Immature natural killer cell (primary cell): ENCODE measurements around the gene CALML6. TPM values are rescaled to one million over a fixed set of nuclear protein-coding genes. Genes with fewer than 3 reads are reported as not detected.
"Not testable (repeated sequence)": the region's sequence is repeated elsewhere in the genome, so short reads cannot be mapped to it uniquely, and the experiment has no call there.

Experiments
- DNase-seq, 3 donors: peaks; one replicate each; pipeline ENCODE4 v3.0.0; 2022; ENCODE audit warnings: mixed read lengths in 1 of 3
- H3K27ac Mint-ChIP-seq, 6 donors: one replicate each; pipeline ENCODE4 v1.8.0; 2020; ENCODE audit warnings: mixed read lengths in 6 of 6, mild to moderate bottlenecking in 5 of 6, inconsistent platforms in 4 of 6, moderate library complexity in 3 of 6
- H3K27me3 Mint-ChIP-seq, 3 donors: one replicate each; pipeline ENCODE4 v1.8.0; 2020 to 2021; ENCODE audit warnings: low read depth in 3 of 3, mild to moderate bottlenecking in 3 of 3, mixed read lengths in 3 of 3, moderate library complexity in 3 of 3, inconsistent platforms in 1 of 3
- H3K36me3 Mint-ChIP-seq, 3 donors: one replicate each; pipeline ENCODE4 v1.8.0; 2020; ENCODE audit warnings: mixed read lengths in 3 of 3, inconsistent platforms in 2 of 3, mild to moderate bottlenecking in 2 of 3
- H3K4me1 Mint-ChIP-seq, 2 donors: one replicate each; pipeline ENCODE4 v1.8.0; 2020; ENCODE audit warnings: inconsistent platforms in 2 of 2, mild to moderate bottlenecking in 2 of 2, mixed read lengths in 2 of 2, moderate library complexity in 1 of 2
- H3K4me3 Mint-ChIP-seq, 5 donors: one replicate each; pipeline ENCODE4 v1.8.0; 2020; ENCODE audit warnings: mild to moderate bottlenecking in 5 of 5, mixed read lengths in 5 of 5, inconsistent platforms in 3 of 5, moderate library complexity in 3 of 5
- H3K9me3 Mint-ChIP-seq, 6 donors: one replicate each; pipeline ENCODE4 v1.8.0; 2020; ENCODE audit warnings: mild to moderate bottlenecking in 6 of 6, mixed read lengths in 6 of 6, inconsistent platforms in 4 of 6, moderate library complexity in 3 of 6
- polyA plus RNA-seq, 3 donors: library from polyadenylated mRNA; unstranded; fragments of 300-500 nt; fragmentation: Illumina TruSeq; gene quantifications; one replicate each; pipeline ENCODE4 v1.2.3, GENCODE V29; 2021

CALML6 gene
- polyA plus RNA-seq, 3 donors from 2014 or later = not detected

- peak overlapping the region; percentile 34 to 81 (median 70) for H3K27ac Mint-ChIP-seq
- no peak for DNase-seq
- H3K36me3 Mint-ChIP-seq = no peaks in the 10 kb centered on the region
- H3K4me1 Mint-ChIP-seq = peaks cover 78 to 90% of the 10 kb centered on the region in 2 donors
- H3K4me3 Mint-ChIP-seq = peak overlapping the region; percentile 41 to 67 (median 53)
- H3K9me3 Mint-ChIP-seq = no peaks in the 10 kb centered on the region
- peaks cover 4 to 7% (median 5%) of the 10 kb centered on the region in 3 donors for H3K27me3 Mint-ChIP-seq
Observed at GRCh38 chr1:1883092-1883873, 31.8 kb upstream of the CALML6 start.

DNA sequence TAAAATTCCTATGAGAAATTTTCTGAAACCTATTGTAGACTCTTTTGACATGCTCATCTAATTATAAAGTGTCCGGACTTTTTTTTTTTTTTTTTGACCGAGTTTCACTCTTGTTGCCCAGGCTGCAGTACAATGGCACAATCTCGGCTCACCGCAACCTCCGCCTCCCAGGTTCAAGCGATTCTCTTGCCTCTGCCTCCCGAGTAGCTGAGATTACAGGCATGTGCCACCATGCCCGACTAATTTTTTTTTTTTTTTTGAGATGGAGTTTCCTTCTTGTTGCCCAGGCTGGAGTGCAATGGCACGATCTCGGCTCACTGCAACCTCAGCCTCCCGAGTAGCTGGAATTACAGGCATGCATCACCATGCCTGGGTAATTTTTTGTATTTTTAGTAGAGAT lies 31.2 kb upstream of the CALML6 start:
- Mint-ChIP-seq H3K4me3 (peak overlapping the region in 3 of 5 donors; percentile 53 to 67 (median 64)), H3K27ac (peak overlapping the region in 5 of 6 donors; percentile 17 to 77 (median 34)), H3K4me1 (peaks cover 78 to 90% of the 10 kb centered on the region in 2 donors)
- not testable (repeated sequence) for H3K27me3 Mint-ChIP-seq, DNase-seq, H3K36me3 Mint-ChIP-seq, H3K9me3 Mint-ChIP-seq

DNA sequence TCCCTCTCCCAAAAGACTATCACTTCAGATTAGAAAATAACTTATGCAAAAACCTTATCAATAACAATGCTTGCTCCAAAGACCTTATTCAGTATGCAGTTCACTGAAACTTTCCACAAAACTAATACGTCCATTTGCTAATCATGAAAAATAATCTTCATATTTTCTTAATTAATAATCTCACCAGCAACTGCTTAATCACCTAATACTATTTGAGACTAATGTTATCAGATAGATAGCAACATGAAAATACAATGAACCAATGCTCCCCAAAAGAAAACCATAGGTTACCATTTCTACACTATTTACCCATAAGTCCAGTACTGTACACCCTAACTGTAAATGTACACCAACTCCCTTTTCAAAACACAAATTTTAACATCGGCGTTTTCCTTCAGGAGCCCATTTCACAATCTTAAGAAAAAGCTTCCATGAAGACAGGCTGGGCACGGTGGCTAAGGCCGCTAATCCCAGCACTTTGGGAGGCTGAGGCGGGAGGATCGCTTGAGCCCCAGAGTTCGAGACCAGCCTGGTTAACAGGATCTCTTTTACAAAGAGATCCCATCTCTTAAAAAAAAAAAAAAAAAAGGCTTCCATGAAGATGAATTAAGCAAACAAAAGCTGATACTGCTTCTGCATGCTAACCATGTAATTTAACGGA lies 25.8 kb upstream of the CALML6 start:
- Mint-ChIP-seq H3K4me3 (peak overlapping the region; percentile 78 to 89 (median 85)), H3K27me3 (peaks cover 6 to 25% (median 8%) of the 10 kb centered on the region in 3 donors), H3K36me3 (no peaks in the 10 kb centered on the region), H3K4me1 (peaks cover 52 to 54% of the 10 kb centered on the region in 2 donors), H3K9me3 (no peaks in the 10 kb centered on the region), H3K27ac (peak overlapping the region; percentile 82 to 94 (median 86))
- DNase-seq = no peak

DNA sequence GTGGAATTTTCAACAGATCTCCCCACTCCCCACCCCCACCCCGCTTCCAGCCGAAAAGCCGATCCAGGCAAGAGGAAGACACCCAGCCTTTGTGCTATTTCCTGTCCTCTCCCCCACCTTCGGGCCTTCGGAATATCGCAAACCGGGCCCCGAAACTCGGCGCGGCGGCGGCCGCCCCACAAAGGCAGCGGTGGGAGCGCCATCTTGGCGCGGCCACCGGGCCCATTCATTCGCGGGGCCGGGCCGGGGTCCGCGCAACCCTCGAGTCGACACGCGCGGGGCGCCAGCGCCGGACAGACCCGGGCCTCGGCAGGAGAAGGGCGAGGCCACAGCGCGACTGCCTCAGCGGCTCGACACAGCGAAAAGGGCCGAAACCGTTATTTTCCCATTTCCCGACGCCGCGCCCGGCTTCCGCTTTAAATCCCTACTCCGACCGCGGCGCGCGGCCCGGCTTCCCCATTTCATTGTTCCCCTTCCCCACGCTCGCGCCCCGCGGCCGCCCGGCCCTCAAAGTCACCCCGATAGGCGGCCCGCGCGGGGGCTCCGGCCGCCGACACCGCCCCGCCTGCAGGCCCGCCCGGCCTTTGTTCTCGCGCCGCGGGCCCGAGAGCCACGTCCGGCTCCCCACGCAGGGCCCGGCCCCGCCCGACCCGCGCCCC lies 25.1 kb upstream of the CALML6 start:
- Mint-ChIP-seq H3K4me1 (peaks cover 53 to 54% of the 10 kb centered on the region in 2 donors), H3K9me3 (no peaks in the 10 kb centered on the region), H3K27me3 (peaks cover 7 to 28% (median 11%) of the 10 kb centered on the region in 3 donors), H3K4me3 (peak overlapping the region; percentile 78 to 89 (median 85)), H3K36me3 (no peaks in the 10 kb centered on the region), H3K27ac (peak overlapping the region; percentile 82 to 94 (median 86))
- peak; percentile 49 to 67 (median 56) for DNase-seq

DNA sequence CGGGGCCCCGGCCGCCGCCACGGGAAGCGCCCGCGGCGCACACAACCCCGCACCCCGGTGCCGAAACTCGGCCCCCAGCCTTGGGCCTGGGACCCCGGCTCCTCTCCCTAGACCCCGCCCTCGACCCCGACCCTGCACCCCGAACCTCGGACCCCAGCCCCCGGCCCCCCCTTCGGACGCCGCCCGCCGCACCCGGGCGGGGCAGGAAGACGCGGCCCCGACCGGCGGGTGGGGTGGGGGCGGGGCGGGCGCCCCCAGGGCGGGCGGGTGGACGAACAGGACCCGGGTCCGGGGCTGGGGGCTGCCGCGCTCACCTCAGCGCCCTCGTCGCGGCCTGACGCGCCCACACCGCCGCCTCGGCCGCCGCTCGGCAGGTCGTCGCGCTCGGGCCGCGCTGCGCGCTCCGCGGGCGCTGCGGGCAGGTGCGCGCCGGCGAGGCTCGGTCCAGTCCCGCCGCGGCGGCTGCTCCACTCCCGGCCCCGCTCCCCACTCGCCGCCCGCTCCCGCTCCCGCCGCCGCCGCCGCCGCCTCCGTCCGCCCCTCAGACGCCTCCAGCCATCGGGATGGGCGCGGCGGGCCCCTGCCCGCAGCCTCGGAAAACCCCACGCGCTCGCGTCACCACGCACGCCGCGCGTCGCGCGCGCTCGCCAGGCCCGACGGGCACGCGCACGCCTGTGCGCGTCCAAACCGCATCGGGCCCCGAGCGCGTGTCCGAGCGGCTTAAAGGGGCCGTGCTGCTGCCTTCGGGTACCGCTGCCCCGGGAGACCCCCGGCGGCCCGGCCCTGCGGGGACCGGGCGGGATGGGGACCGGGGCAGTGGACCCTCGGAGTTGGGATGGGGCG lies 24.3 kb upstream of the CALML6 start, which contains the start of gene GNB1:
GNB1 (minus strand) TSS at position 582 of the 843 bp plus-strand sequence. CDS start 65,634 bp downstream, outside the sequence.
- peak; percentile 92 to 94 (median 93) for DNase-seq
- no peaks in the 10 kb centered on the region for H3K36me3 Mint-ChIP-seq
- H3K27ac Mint-ChIP-seq = peak within 1 kb of the TSS; percentile 85 to 98 (median 96)
- H3K4me1 Mint-ChIP-seq = peaks cover 56% of the 10 kb centered on the region in 2 donors
- H3K4me3 Mint-ChIP-seq = peak within 1 kb of the TSS; percentile 85 to 93 (median 90)
- peaks cover 11 to 28% (median 12%) of the 10 kb centered on the region in 3 donors for H3K27me3 Mint-ChIP-seq
- H3K9me3 Mint-ChIP-seq = no peaks in the 10 kb centered on the region

DNA sequence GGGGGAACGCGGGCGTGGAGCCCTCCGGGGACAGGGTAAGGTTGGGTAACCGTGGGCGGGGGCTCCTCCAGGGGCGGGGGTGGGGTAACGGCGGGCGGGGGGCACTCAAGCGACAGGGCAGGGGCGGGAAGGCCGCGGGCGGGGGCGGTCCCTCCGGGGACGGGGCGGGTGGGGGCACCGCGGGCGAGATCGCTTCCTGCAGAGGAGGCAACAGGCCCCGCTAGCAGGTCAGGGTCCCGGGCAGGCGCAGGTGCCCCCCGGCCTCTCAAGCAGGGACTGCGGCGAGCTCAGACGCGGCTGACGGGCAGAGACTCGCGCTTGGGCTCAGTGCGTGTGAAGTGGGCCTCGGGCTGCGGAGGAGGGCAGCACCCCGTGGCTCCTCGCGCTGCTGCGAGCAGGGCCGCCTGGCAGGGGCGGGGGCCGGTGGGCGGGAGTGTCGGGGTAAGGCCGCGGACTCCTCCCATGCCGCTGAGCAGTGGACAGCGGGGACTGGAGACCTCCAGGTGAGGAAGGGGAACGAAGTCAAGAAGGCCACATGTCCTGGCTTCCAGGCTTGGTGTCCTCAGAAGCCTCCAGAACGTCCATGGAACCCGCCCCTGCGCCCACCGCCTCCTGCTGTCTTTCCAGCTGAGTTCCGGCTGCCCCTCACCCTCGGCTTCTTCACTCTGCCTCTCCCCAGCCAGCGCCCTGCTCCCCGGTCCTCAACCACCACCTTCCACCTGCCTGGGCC lies 23.5 kb upstream of the CALML6 start:
- DNase-seq = peak; percentile 66 to 81 (median 81)
- no peaks in the 10 kb centered on the region for H3K36me3 Mint-ChIP-seq
- H3K9me3 Mint-ChIP-seq = no peaks in the 10 kb centered on the region
- H3K27me3 Mint-ChIP-seq = peaks cover 14 to 28% (median 15%) of the 10 kb centered on the region in 3 donors
- H3K4me3 Mint-ChIP-seq = peak overlapping the region; percentile 82 to 93 (median 90)
- H3K27ac Mint-ChIP-seq = peak overlapping the region; percentile 85 to 98 (median 96)
- H3K4me1 Mint-ChIP-seq = peaks cover 52 to 55% of the 10 kb centered on the region in 2 donors

- H3K4me3 Mint-ChIP-seq = peak overlapping the region; percentile 82 to 93 (median 90)
- peaks cover 45 to 51% of the 10 kb centered on the region in 2 donors for H3K4me1 Mint-ChIP-seq
- H3K27me3 Mint-ChIP-seq = peaks cover 14 to 28% (median 15%) of the 10 kb centered on the region in 3 donors
- no peaks in the 10 kb centered on the region for H3K36me3 Mint-ChIP-seq
- DNase-seq = no peak
- H3K9me3 Mint-ChIP-seq = no peaks in the 10 kb centered on the region
- peak overlapping the region; percentile 85 to 98 (median 96) for H3K27ac Mint-ChIP-seq
Observed at GRCh38 chr1:1892079-1892762, 22.8 kb upstream of the CALML6 start.

GRCh38 chr1:1892763-1893120 lies 22.3 kb upstream of the CALML6 start:
- H3K36me3 Mint-ChIP-seq = no peaks in the 10 kb centered on the region
- no peaks in the 10 kb centered on the region for H3K9me3 Mint-ChIP-seq
- peaks cover 40 to 46% of the 10 kb centered on the region in 2 donors for H3K4me1 Mint-ChIP-seq
- H3K27me3 Mint-ChIP-seq = peaks cover 14 to 28% (median 15%) of the 10 kb centered on the region in 3 donors
- peak overlapping the region; percentile 82 to 93 (median 90) for H3K4me3 Mint-ChIP-seq
- DNase-seq = no peak
- peak overlapping the region; percentile 85 to 98 (median 96) for H3K27ac Mint-ChIP-seq

DNA sequence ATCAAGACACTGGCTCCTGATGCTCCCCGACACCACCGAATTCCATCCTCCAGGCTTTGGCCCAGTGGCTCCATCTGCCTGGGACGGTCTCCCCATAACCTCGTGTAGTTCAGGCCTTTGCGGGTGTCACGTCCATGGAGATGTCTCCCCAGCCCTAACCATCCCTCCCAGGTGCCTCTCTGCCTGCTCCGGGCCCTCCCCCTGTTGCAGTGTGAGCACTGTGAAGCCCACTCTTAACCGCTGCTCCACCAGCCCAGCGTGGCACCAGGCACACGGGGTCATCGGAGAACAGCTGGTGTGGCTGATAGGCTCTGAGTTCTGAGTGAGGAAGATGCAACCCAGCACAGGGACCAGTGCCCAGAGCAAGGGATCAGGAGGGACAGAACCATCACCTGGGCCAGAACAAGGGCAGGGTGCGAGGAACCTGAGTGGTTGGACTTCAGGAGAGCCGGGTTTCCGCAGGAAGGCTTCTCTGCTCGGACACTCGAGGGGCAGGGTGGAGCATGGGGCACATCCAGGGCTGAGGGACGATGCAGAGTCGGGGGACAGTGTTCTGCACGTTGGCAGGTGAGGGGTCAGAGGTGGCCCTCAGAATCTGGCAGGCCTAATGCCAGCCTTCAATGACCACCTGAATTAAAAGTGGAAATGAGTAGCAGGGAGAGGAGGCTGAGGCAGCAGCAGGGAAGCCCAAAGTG lies 21.6 kb upstream of the CALML6 start:
- no peak for DNase-seq
- H3K36me3 Mint-ChIP-seq = no peaks in the 10 kb centered on the region
- H3K4me1 Mint-ChIP-seq = peaks cover 33 to 39% of the 10 kb centered on the region in 2 donors
- H3K27me3 Mint-ChIP-seq = peaks cover 14 to 24% (median 15%) of the 10 kb centered on the region in 3 donors
- H3K9me3 Mint-ChIP-seq = no peaks in the 10 kb centered on the region
- H3K4me3 Mint-ChIP-seq = peak overlapping the region in 3 of 5 donors; percentile 41 to 67 (median 53)
- H3K27ac Mint-ChIP-seq = peak overlapping the region in 2 of 6 donors; percentile 48 to 59

- H3K4me1 Mint-ChIP-seq = peaks cover 28 to 33% of the 10 kb centered on the region in 2 donors
- H3K36me3 Mint-ChIP-seq = no peaks in the 10 kb centered on the region
- no peak for DNase-seq
- H3K9me3 Mint-ChIP-seq = no peaks in the 10 kb centered on the region
- H3K27me3 Mint-ChIP-seq = peaks cover 14 to 19% (median 15%) of the 10 kb centered on the region in 3 donors
- no peak overlapping the region for H3K4me3 Mint-ChIP-seq
- no peak overlapping the region for H3K27ac Mint-ChIP-seq
Observed at GRCh38 chr1:1893997-1894353, 21.1 kb upstream of the CALML6 start.

- Mint-ChIP-seq H3K27me3 (peaks cover 11 to 15% (median 14%) of the 10 kb centered on the region in 3 donors), H3K4me1 (peaks cover 22 to 29% of the 10 kb centered on the region in 2 donors), H3K36me3 (no peaks in the 10 kb centered on the region), H3K9me3 (no peaks in the 10 kb centered on the region), H3K4me3 (peak overlapping the region in 1 of 5 donors; percentile 15), H3K27ac (peak overlapping the region in 1 of 6 donors; percentile 17)
- no peak for DNase-seq
Observed at GRCh38 chr1:1894354-1895059, 20.6 kb upstream of the CALML6 start.
